Stimulated activated CD4-positive, alpha-beta T cell treated with anti-CD3 and anti-CD28 coated beads, Interleukin-2, amount 100 ng/mL, for 24 hours (primary cell): Measurements from ENCODE around the gene CALML5.

Source experiments
- DNase-seq, 2 donors: peaks; one replicate each; pipeline ENCODE4 v3.0.0-alpha.2; 2020

Gene CALML5

DNA sequence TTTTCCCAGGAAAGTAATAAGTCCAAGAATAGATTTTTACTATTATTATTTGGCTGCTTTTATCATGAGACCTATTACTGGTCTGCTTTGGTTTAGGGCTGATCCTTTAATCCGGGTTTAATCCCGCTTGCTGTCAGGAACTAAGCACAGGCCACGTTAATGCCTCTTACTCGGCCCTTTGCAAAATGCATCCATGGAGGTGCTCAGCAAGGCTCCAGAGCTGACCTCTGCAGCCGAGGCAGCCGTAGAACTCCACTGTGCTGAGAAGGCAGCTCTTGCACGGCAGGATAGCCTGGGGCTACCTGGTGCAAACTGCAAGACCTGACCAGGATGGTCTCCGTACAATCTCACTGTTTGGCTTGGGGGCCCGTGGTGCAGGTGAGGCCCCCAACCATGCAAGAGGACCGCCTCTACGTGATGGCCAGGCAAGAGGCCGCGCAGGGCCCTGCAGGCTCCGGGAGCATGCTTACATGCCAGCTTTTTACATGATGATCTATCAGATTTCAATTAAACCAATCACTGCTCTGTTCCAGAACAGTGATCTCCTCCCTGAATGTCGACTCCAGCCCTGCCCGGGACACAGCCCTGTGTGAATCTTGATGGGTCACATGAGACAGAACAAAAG is 15.0 kb upstream of the CALML5 start:
- DNase-seq, result no peak

DNA sequence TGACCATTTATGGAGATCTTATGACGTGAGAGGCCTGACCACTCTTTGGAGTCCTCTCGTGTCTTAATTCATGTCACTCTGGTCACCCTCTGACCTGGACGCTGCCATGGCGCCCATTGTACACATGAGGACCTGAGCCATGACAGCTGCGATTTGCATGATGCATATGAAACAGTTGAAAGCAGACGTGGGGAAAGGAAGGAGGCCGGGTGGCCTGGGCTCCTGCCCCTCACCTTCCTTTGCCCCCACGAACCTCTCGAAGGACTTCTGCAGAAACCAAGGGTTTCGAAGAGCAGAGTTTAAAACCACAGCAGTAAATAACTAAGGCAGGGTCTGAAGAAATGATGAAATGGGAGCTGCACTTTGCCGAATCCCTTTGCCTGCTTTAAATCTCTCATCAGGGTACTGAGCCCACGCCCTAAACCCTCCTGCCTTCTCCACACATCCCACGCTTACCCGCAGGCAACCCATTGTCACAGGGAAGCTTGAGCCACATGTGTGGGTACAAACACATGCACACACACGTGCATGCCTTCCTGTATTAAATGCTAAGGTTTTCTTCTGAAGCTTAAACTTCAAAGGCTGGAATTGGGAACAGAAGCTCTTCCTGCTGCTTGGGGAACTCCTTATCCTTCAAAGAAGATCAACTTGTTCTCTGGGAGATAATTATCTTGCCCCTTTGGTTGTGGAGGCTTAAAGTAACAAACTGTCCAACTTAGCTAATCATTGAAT is 13.7 kb upstream of the CALML5 start:
- peak in 1 of 2 donors; percentile 32 for DNase-seq

DNA sequence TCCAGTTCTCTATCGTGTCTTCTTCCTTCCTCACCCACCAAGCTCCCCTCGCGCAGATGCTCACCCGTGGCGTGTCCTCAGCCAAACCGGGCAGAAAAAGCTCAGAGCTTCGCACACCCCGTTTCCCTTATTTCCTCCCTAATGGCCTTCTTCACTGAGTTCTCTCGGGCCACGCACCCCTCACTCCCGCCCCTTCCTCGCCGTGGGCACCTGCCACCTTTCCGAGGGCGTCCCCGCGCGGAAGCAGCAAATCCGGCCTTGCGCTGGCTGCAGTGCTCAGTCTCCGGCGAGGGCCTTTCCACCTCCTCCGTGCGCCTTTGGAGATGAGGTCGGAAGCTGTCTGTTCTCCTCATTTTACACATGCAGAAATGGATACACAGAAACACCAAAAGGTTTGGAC is 13.0 kb upstream of the CALML5 start:
- DNase-seq, result no peak

GRCh38 chr10:5511885-5512280 is 12.5 kb upstream of the CALML5 start:
- DNase-seq, result no peak

DNA sequence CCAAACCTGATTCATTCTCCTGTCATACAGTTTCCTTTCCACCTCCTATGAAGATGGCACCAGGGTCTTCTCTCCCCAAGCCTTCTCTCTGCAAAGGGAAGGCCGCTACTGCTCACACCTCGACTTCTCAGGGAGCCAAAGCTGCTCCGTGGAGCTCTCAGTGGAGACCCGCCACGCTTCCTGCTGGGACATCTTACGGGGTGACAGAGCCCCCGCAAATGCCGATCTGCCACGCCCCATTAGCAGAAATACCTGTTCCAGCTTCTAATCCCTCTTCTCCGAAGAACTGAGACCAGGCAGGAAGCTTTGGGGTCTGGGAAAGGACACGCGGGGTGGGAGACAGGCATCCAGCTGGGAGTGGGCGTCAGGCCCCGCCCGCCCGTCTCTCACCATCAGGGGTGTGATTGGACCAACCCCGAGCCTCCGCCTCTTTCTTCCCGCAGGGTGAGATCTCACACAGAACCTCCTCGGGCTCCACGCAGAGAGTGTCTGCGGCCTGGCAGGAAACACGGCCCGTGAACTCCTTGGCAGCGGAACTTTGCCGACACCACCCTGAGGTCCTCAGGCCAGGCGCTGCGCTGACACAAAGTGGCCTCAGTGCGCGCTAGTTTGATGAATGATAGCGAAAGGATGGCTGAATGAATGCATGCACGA is 12.0 kb upstream of the CALML5 start:
- no peak for DNase-seq

DNA sequence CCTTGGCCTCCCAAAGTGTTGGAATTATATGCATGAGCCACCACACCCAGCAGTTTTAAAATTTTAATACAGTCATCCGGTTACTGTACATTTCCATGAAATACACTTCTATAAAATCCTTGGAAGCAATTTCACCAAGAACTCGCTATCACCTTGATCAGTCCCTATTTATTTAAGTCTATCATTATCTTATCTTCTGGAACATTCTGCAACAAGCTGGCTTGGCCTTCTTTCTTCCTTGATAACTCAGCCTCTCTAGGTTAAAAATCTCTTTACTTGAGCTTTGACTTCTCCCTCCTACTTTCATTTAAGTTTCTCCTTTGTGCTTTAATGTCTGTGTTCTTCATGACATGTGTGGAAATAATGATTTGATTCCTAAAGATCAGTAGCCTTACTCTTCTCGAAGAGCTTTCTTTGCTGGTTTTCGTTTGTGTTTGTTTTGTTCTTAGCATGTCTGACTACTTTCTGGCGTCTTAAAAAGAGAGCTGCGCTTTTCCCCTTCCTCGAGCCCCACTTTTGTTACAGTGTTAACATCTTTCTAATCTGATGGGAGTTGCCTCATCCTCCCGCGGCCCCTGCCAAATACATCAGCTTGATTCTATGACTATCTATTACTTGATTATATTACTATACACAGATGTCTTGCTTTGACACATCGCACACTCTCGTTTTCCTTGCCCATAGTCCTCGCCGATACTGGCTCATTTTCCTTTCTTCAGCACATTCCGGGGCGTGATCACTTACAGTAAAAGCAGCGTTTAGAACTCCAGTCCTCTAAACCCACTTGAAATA is 11.1 kb upstream of the CALML5 start:
- no peak for DNase-seq

DNA sequence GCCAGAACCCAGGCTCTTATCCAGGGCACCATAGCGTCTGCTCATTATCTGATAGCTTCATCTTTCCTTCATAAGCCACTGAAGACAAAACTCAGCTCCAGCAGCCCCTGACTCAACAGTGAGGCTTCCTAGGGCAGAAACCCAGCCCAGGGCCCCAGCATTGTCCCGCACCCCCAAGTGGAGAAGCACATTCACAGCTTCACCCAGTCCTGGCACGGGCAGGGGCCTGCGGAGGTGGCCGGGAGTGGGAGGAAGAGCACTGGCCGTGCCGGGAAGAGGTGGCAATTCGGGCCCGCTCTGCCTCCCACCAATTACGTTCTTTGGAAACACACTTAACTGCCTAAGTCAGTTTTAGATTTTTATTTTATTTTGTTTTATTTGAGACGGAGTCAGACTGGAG is 10.3 kb upstream of the CALML5 start:
- DNase-seq, result no peak

DNA sequence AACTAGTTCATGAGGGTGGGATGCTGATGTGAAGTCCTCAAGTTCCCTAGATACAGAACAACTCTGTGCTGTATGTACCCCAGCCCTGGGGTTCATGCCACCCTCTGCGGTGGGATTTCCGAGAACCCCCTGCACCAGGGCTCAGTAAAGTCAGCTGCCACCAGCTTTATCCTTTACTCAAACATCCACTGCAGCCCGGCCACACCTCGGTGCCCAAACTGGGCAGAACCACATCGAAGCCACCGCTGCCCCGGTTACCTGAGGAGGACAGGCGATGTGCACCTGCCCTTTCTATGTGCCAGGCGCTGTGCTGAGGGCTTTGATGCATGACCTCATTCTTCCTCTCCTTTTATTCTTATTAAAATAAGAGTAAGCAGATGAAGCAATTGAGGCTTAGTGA is 9.9 kb upstream of the CALML5 start:
- DNase-seq, result no peak

DNA sequence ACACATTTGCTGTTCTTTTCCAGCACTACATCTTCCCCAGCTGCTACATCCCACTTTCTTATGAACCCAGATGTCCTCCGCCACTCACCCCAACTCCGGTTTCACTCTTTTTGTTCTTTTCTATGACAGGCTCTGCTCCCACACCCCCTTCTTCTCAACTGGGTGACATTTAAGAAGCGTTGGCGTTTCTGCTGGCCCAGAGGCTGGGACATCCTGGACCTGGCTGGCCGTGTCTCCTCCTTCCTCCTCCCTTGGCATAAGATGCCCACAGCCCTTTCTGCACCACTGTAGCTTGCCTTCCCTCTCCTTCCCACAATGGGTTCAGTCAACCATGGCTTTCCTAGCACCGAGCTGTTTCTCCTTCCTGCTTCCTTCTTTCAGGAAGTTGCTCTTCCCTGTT is 9.4 kb upstream of the CALML5 start:
- no peak for DNase-seq

DNA sequence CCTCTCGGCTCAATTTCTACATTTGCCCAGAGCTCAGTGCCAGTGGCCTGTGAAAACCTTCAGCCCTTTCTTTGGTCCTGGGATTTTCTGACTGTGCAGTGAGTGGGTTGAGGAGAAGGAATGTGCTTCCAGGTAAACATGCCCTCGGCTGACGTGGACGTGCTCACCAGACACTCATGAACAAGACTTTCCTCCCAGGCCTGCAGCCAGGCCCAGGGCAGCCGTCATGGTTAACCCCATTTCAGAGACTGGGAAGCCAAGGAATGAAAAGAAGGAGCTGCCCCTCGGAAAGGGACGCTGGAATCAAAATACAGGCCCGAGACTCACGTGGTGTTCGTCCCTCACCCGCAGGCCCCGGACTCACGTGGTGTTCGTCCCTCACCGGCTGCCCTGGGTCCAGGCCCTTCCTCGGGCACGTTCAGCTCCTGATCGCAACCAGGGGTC is 8.8 kb upstream of the CALML5 start:
- DNase-seq, result no peak

- no peak for DNase-seq
Observed at GRCh38 chr10:5507649-5508131, 8.3 kb upstream of the CALML5 start.

DNA sequence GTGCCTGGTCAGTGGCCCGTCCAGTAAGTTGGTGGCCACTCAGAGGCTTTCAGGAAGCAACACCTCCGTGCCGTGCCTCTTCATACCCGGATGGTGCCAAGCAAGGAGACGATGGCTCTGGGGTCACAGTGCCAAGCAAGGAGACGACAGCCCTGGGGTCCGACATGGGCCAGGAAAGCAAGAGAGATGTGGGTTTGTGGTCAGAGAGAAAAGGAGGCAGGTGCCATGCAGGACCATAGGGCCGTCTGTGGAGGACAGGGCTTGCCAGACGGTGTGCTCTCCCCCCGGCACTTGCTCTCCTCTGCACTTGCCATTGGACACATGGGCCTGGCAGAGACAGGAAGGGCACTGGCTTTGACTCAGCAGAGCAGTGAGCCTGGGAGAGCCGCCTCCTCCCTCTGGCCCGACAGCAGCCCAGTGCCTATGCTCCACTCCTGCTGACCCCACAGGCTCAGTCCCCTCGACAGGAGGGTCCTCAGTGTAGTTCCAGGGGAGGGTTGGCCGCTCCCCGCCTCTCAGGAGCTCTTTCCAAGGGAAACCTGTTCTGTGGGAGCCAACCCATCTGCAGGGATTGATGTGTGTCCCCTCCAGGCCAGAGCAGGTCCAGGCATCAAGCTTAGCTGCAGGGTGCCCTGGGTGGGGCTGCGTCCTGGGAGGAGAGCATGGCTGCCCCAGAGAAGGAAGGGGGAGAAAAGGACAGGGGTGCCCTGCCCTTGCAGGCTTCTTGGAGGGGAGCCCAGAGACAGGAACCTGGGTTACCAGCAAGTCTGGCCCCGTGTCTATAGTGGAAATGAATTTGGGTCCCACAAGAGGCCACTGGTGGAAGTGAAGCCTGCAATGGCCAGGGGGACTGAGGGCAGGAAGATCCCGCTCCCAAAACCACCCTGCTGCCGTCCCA is 7.6 kb upstream of the CALML5 start:
- no peak for DNase-seq

DNA sequence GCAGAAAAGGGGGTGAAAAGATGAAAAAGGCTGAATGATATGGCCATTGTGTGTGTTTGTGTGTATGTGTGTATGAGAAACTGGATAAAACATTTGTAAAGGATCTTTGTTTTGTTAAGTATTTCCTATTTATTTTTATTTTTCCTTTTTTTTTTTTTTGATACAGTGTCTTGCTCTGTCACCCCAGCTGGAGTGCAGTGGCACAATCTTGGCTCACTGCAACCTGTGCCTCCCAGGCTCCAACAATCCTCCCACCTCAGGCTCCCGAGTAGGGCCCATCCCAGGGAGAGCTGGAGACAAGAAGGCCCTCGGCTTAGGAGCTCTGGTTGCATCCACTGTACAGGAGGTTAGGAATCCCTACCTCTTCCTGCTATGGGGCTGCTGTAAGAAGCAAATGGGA is 6.9 kb upstream of the CALML5 start:
- no peak for DNase-seq

GRCh38 chr10:5504146-5505072 is 5.0 kb upstream of the CALML5 start:
- DNase-seq, result no peak

- DNase-seq, result no peak
Observed at GRCh38 chr10:5503477-5503835, 4.1 kb upstream of the CALML5 start.

- DNase-seq, result no peak
Observed at GRCh38 chr10:5502571-5503476, 3.5 kb upstream of the CALML5 start.

GRCh38 chr10:5502061-5502521 is 2.7 kb upstream of the CALML5 start:
- no peak for DNase-seq

- no peak for DNase-seq
Observed at GRCh38 chr10:5500910-5501309, 1.5 kb upstream of the CALML5 start.

DNA sequence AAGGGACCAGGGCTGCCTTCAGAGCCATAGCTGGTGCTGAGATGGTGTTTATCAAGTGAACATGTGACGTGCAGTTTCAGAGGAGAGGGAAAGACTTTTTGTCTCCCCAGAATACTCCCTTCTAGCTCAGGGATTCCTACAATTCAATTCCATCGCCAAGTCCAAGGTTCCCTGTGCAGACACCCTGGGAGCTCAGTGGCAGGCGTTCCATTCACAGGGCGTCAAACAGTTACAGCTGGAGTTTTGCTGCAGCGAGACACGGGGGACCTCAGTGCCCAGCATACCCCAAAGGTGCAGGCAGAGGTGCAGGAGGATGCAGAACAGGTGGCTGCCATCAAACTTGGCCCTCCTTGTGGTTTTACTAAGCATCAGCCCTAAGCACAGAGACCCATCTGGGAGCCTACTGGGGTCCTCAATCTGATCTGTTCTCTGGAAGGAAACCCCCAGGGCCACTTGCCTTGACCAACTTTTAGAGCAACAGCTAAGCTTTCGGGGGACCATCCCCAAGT is 846 bp upstream of the CALML5 start:
- no peak for DNase-seq
